Stimulated activated CD4-positive, alpha-beta T cell treated with anti-CD3 and anti-CD28 coated beads, Interleukin-1b, Interleukin-23, amount 100 ng/mL, for 24 hours (primary cell): ENCODE results near the gene TENM4.
"Not testable (repeated sequence)": the region's sequence is repeated elsewhere in the genome, so short reads cannot be mapped to it uniquely, and the experiment has no call there.

Source experiments
- DNase-seq, 4 experiments: peaks; one replicate each; pipeline ENCODE4 v3.0.0-alpha.2; 2020; ENCODE audit warnings: low read depth in 4 of 4, low spot score in 1 of 4

Gene TENM4

DNA sequence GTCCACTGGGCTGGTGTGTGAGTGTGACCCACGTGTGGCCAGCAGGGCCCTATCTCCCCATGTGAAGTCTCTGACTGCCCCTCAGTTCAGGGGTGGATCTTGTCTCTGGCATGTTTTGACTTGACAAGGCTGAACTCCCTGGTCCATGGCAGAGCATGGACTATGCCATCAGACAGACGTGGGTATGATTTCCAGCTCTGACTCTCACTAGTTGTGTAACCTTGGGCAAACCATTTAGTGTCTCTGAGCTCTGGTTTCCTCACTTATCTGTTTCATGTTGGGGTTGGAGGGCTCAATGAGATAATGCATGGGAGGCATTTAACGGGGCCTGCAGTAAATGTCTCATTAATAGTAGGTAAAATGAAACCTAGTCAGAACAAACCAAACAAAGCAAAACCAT is 611.7 kb downstream of the TENM4 start:
- no peak for DNase-seq

DNA sequence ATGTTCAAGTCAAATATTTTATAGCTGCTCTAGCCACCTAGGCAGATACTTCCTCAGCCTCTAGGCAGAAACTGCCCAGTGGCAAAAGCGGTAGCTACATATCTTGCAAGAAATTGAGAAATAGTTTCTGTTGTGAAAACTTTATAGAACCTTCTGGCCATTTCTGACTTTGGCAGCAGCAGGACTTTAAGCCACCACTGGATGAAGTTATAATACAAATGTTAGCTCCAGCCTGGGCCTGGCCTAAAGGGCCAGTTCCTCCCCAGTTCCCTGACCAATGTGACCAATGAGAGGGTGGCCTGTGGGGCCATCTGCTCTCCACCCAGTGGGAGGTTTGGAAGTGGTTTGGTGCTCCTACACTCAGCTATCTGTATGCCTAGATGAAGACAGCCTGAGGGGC is 612.2 kb downstream of the TENM4 start:
- no peak for DNase-seq

DNA sequence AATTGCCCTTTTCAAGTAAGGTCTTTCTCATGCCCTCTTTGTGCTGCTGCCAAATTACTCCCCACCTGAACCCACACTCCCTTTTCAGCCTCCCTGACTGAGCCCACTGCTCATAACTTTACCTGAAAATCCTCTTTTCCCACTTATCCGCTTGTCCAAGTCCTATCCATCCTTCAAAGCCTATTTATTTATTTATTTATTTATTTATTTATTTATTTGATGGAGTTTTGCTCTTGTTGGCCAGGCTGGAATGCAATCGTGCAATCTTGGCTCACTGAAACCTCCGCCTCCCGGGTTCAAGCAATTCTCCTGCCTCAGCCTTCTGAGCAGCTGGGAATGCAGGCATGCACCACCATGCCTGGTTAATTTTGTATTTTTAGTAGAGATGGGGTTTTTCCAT is 613.5 kb downstream of the TENM4 start:
- not testable (repeated sequence) for DNase-seq

DNA sequence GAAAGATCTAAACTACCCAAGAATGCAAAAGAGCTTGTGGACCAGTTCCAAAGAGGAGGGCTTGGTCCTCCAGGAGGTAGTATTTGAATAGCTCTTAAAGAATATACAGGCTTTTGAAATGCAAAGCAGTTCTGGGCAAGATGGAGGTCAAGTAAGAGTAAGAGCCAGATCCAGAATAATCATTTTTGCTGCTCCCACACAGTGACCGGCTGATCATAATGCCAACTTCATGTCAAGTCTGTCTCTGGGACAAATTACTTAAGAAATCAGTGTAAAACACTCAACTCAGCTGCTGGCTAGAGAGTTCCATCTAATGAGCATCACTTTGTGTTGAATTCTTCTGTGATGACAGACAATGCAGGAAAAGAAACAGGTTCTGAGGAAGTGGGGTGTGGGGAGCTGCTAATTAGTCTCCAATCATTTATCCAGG is 615.2 kb downstream of the TENM4 start:
- no peak for DNase-seq

DNA sequence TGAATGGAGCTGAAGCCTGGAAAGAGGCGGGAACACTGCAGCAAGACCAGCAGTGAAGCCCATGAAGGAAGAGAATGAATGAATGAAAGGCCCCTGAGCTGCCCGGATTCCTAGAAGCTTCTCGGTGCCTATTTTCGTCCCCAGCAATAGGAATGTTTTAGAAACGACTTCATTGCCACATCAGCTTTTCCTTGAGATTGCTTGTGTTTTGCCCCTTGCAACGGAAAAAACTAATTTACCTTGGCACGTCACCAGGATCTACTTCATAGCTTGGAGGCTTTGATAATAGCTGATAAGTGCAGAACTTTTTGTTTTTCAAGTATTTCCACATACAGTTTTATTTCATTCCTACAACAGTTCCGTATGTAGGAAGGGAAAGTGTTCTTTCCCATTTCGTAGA is 617.2 kb downstream of the TENM4 start:
- no peak for DNase-seq

DNA sequence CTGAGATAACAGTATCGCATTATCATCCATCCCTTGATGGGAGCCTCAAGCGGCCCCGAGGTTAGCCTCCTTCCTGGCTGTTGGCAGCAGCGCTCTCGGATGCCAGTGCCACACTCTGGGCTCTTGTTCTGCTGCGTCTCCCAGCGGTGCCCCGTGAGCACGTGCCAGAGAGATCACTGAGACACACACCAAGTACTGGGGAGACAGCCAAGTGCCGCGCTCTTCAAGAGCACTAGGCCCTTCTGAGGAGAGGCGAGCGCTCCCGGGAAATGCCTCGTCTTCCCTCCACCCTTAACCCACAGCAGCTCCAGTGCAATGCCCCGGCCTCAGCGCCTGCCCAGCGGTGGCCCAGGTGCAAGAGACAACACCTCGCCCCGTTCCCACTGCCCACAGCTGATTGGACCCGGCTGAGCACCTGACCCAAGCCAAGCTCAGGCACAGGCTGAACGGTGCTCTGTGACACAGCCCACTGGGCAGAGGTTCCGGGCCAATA is 617.9 kb downstream of the TENM4 start:
- DNase-seq: no peak

DNA sequence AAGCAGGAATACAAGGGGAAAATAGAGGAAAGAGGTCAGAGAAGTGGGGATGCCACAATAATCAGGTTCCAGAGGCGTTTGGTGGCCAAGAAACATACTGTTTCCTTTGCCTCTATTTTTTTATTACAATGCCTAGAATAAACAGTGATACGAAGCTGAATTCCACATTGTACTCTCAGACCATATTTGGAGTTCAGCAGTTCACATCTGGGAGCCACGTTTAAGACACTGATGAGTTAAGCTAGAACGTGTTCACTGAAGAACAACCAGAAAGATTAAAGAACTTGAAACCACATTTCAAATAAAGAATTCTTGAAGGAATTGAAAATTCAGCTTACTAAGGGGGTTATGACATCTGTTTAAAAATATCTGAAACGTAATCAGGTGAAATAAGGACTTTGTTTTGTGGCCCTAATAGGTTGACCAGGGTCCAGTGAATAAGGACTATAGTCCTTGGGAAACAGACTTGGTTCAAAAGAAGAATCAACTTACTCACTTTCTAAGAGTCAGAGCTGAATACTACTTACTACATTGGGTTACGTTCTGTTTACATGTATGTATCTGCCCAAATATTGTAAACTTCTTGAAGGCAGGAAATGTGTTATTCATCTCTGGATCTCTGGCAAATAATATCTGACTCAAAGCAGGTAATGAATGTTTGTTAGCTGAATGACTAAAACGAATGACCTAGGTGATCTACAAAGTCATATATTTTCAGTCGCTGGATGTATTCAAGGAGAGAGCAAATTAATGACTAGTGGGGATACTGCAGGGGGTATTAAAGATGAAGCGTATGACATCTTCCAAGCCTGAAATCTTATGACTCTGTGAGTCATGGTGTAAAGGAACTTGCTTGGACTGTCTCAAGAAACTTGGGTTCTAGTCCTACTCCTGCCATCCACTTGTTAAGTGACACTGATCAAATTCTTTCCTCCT is 619.2 kb downstream of the TENM4 start:
- DNase-seq: no peak

DNA sequence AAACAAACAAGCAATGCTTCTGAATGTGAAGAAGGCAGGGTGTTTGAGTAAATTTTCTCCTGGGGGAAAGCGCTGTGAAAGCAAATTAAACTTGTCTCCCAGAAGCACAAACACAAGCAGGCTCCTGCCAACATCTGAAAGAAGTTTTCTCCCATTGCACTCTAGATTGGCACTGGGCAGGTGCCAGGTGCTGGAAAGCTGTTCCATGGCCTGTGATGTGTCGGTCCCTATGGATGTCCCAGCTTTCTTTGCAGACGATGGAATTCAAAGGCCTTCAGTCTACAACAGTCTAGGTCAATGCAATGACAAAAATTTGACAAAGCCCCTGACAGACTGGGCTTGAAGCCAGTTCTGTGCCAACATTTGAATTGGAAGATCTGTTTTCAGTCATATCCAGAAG is 620.1 kb downstream of the TENM4 start:
- DNase-seq: no peak

DNA sequence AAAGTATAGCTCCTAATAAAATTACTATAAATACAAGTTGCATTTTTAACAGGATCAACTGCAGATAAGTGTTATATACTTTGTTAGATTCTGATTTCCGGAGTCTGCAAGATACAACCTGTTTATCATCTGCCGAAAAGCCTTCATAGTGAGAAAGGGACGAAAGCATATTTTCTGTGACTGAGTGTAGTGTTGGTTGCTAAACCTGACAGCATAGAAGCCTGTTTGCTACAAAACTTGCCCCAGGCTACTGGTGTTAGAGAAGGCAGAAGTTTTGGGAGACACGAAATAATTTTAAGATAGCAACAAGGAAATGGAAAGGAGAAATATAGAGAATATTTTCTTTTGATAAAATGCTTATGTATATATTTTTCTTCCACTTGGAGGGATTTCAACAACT is 622.6 kb downstream of the TENM4 start:
- no peak for DNase-seq

DNA sequence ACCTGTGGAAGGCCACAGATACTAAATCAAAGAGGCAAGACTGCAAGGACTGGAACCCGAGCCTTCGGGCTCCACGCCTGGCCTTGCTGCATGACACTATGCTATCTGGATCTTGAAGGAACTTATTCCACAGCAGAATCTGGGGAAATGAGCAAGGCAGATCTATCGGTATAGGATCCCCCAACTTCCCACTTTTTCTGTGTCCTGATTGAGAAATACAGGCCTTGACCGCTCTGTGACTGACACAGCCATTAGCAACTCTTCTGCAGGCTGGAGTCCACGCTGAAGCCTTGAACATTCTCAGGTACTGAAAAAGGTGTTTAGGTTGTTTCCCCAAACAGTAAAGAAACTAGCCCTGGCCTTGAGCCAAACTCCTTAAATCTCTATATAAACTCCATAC is 625.0 kb downstream of the TENM4 start:
- DNase-seq: no peak

DNA sequence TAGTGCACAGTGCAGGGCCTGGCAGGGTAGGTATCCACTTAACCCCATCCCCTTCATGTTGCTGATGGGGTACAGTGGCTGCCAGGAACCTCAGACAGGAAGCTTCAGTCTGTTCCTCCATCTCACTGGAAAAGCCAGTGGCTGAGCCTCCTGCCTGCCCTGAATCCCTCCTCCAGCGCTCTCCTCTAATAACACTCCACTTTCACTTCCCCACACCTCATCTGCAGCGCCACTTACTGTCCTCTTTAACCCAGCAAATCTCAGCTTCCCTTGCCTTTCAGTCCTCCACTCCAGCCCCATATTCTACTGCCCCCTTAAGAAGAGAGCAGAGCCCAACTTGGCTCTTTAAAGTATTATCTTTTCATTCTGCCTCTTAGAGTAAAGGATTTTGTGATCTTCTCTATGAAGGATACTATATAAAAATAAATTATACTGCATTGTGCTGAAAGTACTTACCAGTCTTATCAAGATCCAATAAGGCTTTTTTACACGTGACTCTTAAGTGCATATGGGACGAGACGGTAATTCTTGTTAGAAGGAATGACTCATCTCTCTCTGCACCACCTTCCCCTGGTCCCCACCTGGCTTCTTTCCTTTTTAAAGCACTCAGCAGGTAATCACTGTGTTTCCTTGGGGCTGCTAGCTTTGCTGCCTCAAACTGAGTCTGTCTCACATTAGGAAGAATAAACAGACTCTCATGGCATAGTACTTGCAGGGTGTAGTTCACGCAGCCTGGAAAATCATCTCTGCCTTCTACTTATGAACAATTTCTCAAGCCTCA is 628.1 kb downstream of the TENM4 start:
- no peak for DNase-seq

DNA sequence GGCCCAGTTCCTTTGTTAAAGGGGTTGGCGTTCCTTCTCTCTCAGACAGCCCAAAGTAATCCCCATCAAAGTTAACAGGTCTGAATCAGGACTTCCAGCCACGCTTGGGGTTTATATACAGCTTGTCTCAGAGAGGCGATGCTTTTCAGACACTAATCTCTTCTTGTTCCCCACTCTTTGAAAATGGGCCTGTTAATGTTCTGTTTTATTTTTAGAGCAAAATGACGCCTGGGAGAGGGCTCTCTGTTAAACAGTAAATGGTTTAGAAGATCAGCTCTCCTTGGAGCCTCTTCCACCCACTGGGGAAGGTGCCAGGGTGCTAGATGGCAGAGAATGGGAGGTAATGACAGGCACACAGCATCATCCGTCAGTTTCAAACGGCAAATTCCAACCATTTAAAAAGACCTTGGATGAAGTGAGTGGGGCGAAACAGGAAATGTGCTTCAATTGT is 630.2 kb downstream of the TENM4 start:
- no peak for DNase-seq

DNA sequence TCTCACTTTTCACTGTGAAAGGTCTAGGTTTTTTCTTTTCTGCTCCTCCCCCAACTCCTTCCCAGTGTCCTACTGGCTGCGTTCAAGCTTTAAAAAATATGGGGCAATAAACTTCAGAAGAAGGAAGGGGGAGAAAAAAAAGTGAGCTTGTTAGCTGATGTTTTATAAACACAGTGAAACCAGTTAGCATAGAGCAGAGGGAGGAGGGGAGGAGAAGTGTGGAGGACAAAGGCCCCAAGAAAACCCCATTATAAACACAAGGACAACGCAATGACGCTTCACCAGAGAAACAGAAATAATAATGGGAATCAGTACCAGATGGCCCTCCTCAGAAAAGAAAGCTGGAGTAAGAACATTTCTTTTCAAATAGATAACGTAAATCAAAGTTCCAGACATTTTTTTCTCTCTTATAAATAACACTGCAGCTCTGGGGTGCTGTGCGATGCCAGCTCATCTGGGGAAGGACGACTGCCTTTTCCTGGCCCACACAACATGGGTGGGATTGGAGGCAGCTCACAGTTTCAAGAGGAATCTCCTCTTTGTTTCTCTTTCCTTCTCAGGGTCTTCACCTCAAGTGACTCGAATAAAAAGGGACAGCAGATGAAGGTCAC is 630.8 kb downstream of the TENM4 start:
- DNase-seq: no peak

DNA sequence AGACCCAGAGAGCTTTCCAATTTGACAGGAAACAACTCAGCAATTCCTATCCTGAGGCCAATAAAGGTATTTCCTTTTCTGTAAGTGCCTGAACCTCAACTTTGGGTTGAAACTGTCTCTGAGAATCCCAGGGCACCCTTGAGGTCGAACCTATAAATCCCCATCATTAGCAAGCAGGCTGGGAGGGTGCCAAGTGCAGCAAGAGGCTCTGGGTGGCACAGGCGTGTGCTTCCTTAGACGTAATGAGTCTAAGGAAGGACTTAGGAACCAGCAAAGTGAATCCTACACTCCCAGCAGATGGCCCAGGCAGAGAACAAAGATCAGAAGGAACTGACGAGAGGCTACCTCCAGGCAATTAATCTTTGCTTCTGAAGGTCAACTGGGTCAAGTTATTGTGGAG is 631.9 kb downstream of the TENM4 start:
- DNase-seq: no peak

DNA sequence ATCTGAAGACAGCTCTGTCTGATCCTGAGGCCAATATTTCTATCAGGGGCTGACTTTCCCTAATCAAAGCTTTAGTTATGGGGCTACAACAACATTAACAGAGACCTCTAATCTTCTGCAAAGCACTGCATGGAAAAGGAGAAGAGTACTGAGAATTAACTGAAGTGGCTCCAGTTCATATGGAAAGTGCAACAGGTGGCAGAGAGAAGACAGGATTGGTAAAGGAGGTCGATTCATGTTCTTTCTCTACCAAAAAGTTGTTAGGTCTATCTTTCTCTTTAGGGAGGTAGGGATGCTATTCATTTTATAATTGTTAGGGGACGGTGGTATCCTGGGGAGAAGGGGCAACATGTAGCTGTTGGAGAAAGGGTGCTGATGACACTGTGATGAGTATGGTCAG is 633.5 kb downstream of the TENM4 start:
- DNase-seq: no peak

DNA sequence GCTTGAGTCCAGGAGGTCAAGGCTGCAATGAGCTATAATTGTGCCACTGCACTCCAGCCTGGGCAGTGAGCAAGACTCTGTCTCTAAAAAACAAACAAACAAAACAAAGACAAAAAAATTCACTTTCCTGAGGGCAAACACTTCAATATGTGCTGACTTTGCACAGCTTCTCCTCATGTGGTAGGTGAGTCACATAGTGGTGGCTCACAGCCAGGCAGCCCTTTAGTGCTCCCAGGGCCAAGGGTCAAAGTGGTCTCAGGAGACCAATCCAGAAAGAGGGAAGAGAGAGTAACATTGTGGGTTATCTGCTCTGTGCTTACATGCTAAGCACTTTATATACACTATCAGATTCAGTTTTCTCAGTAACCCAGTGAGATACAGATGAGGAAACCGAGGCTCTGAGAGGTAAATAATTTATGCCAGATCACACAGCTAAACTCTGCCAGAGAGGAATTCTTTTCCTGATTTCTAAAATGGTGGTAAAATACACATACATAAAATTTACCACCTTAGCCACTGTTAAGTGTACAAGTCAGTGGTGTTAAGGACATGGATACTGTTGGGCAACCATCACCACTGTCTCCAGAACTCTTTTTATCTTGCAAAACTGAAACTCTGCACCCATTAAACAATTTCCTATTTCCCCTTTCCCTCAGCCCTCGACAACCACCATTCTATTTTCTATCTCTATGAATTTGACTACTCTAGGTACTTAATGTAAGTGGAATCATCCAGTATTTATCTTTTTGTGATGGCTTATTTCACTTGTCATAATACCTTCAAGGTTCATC is 634.4 kb downstream of the TENM4 start:
- DNase-seq: no peak

DNA sequence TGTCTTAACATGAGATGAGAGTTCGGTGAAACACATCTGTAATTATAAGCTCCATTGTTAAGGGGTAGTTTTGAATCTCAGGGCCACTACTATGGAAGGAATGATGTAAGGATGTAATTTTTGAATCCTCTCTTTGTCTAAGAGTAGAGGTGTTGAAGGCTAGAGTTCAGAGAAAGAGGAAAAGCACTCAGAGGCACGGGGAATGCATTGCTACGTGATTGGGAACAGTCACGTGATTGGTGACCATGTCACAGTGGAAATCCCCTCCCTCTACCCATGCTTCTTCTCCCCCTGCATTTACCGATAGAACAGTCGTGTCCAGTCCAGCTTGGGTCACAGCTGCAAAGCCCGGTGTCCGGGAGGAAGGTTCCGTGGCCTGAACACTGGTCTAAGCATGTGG is 635.8 kb downstream of the TENM4 start:
- no peak for DNase-seq

DNA sequence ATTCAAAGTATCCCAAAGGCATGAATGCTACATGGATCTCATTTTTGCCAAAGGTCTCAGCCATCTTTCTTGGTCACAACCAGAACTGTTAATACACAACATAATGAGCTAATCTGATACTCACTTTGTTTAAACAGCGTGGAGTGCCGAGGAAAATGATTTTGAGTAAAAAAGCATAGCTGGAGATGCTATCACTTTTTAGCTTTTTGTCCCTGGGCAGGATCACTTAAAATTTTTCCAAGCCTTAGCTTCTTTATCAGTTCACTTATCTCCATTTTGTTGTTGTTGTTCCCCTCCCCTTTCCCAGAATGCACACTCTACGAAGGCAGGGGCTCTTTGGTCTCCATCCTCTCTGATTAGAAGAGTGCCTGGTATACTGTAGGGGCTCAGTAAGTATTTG is 636.8 kb downstream of the TENM4 start:
- DNase-seq: no peak

DNA sequence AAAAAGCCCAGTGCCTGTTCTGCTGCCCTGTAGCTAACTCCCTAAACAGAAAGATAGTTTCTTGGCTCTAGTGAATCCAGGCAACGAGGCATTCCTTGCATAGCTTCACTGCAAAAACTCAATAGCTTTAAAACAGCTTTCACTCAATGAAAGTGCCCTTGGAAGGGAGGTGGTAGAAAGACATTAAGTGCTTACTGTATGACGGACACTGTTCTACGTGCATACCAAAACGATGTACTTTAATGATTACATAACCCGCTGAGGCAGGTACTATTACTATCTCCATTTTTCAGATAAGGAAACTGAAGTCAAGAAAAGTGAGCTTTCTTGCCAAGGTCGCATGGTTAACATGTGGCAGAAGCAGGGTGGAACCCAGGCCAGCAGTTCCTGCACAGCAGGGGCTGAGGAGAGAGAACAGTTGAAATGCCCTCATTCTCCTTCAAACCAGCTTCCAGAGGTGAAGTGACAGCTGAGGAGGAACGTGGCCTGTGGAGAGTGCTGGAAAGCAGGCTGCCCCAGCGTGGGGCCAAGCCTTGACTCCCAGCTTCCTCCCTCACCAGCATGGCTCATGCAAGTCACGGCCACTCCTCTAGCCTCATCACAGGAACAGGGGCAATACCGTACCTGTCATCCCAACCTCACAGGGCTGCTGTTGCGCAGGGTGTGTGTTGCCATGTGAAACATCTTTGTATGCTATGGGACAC is 638.6 kb downstream of the TENM4 start:
- no peak for DNase-seq

DNA sequence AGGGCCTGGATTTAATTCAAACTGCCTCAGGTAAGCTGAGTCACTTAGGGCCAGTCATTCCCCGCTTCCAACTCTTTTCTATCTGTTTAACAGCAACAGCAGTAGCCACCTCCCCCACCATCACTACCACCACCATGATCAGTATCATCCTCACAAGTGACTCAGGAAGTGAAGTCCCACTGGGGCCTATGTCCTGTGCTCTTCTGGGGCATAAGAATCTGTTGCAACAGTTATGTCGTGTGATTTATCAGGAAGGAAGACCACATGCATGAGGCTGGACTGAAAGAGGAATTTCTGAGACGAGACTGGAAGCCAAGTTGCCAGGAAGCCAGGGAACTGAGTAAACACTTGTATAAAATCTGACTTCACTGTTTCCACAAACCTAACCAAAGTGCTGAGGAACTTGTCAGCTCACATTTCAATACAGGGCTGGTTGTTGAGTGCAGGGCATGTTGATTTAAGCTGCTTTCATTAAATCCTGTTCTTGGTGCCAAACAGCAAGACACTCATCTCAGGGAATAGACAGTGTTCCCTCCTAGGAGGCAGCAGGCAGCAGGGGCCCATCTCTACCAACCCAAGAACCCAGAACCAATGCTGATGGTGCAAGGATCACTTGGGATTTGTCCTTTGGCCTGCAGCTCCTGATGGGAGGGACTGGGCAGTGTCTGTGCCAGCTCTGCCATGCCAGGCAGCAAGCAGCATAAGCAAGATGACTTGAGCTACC is 639.5 kb downstream of the TENM4 start:
- no peak for DNase-seq
